GM19395 (cell line): ENCODE data around the gene MYO18A.

Source experiments
- ATAC-seq: cut with Tn5 transposase; IDR thresholded peaks from one replicate; pipeline ENCODE4 v1.9.1; 2021; ENCODE audit warnings: mild to moderate bottlenecking, moderate library complexity; ENCODE audit not compliant: unreplicated experiment

The MYO18A gene

GRCh38 chr17:29168079-29168758 is 12.0 kb downstream of the MYO18A start:
- ATAC-seq = no peak

GRCh38 chr17:29167393-29168078 is 12.7 kb downstream of the MYO18A start:
- no peak for ATAC-seq

GRCh38 chr17:29166507-29166887 is 13.7 kb downstream of the MYO18A start:
- no peak for ATAC-seq

GRCh38 chr17:29165800-29166506 is 14.2 kb downstream of the MYO18A start:
- ATAC-seq = no peak

GRCh38 chr17:29165261-29165660 is 14.9 kb downstream of the MYO18A start:
- ATAC-seq = no peak

GRCh38 chr17:29163563-29163962 is 16.6 kb downstream of the MYO18A start:
- no peak for ATAC-seq

GRCh38 chr17:29162909-29163341 is 17.3 kb downstream of the MYO18A start:
- no peak for ATAC-seq

- ATAC-seq = no peak
Observed at GRCh38 chr17:29162082-29162908, 17.9 kb downstream of the MYO18A start.

GRCh38 chr17:29160253-29160652 is 19.9 kb downstream of the MYO18A start:
- ATAC-seq = no peak

- no peak for ATAC-seq
Observed at GRCh38 chr17:29159306-29159860, 20.8 kb downstream of the MYO18A start.

GRCh38 chr17:29158488-29159275 is 21.5 kb downstream of the MYO18A start:
- no peak for ATAC-seq

- ATAC-seq = no peak
Observed at GRCh38 chr17:29158096-29158487, 22.1 kb downstream of the MYO18A start.

GRCh38 chr17:29157310-29157709 is 22.9 kb downstream of the MYO18A start:
- ATAC-seq = no peak

GRCh38 chr17:29156781-29157180 is 23.4 kb downstream of the MYO18A start:
- ATAC-seq = no peak

GRCh38 chr17:29155966-29156338 is 24.2 kb downstream of the MYO18A start:
- ATAC-seq = no peak

GRCh38 chr17:29155227-29155965 is 24.8 kb downstream of the MYO18A start:
- ATAC-seq = no peak

GRCh38 chr17:29154516-29155226 is 25.5 kb downstream of the MYO18A start:
- ATAC-seq = no peak

- ATAC-seq = no peak
Observed at GRCh38 chr17:29151567-29151966, 28.6 kb downstream of the MYO18A start.

- no peak for ATAC-seq
Observed at GRCh38 chr17:29150161-29150560, 30.0 kb downstream of the MYO18A start.
